Parathyroid adenoma (tissue), 2 donors: ENCODE measurements around the gene PPP1R1C.
A peak's percentile ranks its signal among the peaks of the same experiment; 100 is the strongest.
"Not testable (repeated sequence)": the region's sequence is repeated elsewhere in the genome, so short reads cannot be mapped to it uniquely, and the experiment has no call there.

Source experiments
- H2AFZ ChIP-seq: fragments of 300-600 bp; sonication (generic); one replicate; pipeline ENCODE4 v1.7.0; 2017; ENCODE audit warnings: antibody characterized with exemption, mild to moderate bottlenecking
- H3K27ac ChIP-seq: fragments of 300-600 bp; sonication (generic); one replicate; pipeline ENCODE4 v1.7.0; 2017
- H3K27me3 ChIP-seq: fragments of 300-600 bp; sonication (generic); one replicate; pipeline ENCODE4 v1.7.0; 2017; ENCODE audit warnings: low read length; ENCODE audit not compliant: control insufficient read depth, insufficient read depth
- H3K36me3 ChIP-seq: fragments of 300-600 bp; sonication (generic); one replicate; pipeline ENCODE4 v1.7.0; 2017; ENCODE audit warnings: low read length; ENCODE audit not compliant: control insufficient read depth, insufficient read depth
- H3K4me1 ChIP-seq: fragments of 300-600 bp; sonication (generic); one replicate; pipeline ENCODE4 v1.7.0; 2017; ENCODE audit warnings: control low read depth
- H3K4me2 ChIP-seq: fragments of 300-600 bp; sonication (generic); one replicate; pipeline ENCODE4 v1.7.0; 2017; ENCODE audit warnings: low read length
- H3K4me3 ChIP-seq: fragments of 300-600 bp; sonication (generic); one replicate; pipeline ENCODE4 v1.7.0; 2017; ENCODE audit warnings: low read depth, low read length
- H3K79me2 ChIP-seq: fragments of 300-600 bp; sonication (generic); one replicate; pipeline ENCODE4 v1.7.0; 2017; ENCODE audit warnings: control low read depth
- H3K9ac ChIP-seq: fragments of 300-600 bp; sonication (generic); one replicate; pipeline ENCODE4 v1.7.0; 2017; ENCODE audit warnings: mild to moderate bottlenecking
- H3K9me3 ChIP-seq: fragments of 300-600 bp; sonication (generic); one replicate; pipeline ENCODE4 v1.7.0; 2017; ENCODE audit warnings: low read length; ENCODE audit not compliant: control insufficient read depth
- CTCF ChIP-seq: fragments of 300-600 bp; sonication (generic); IDR thresholded peaks from one replicate; pipeline ENCODE4 v1.7.0; 2017; ENCODE audit warnings: antibody characterized with exemption, mild to moderate bottlenecking
- donor health status: primary hyperparathyroidism.

PPP1R1C gene

GRCh38 chr2:181952404-181953226 lies 33.0 kb upstream of the PPP1R1C start:
- Histone ChIP-seq H3K36me3 (no peaks in the 10 kb centered on the region), H3K4me1 (no peaks in the 10 kb centered on the region), H3K79me2 (no peaks in the 10 kb centered on the region), H3K9me3 (no peaks in the 10 kb centered on the region), H3K27ac (no peak overlapping the region), H3K9ac (no peak overlapping the region), H2AFZ (no peak overlapping the region), H3K27me3 (no peaks in the 10 kb centered on the region), H3K4me3 (no peak overlapping the region), H3K4me2 (no peak overlapping the region)
- TF ChIP-seq CTCF, result no peak

GRCh38 chr2:181953881-181954537 lies 31.6 kb upstream of the PPP1R1C start:
- no peak overlapping the region for H3K27ac ChIP-seq
- no peaks in the 10 kb centered on the region for H3K79me2 ChIP-seq
- H3K9me3 ChIP-seq, result no peaks in the 10 kb centered on the region
- peak overlapping the region; percentile 42 for H3K4me3 ChIP-seq
- H3K4me2 ChIP-seq, result peak overlapping the region; percentile 63
- no peaks in the 10 kb centered on the region for H3K4me1 ChIP-seq
- H3K36me3 ChIP-seq, result no peaks in the 10 kb centered on the region
- peak; percentile 61 for TF ChIP-seq CTCF
- H3K27me3 ChIP-seq, result no peaks in the 10 kb centered on the region
- no peak overlapping the region for H3K9ac ChIP-seq
- H2AFZ ChIP-seq, result peak overlapping the region; percentile 70

- Histone ChIP-seq H3K36me3 (no peaks in the 10 kb centered on the region), H3K4me1 (no peaks in the 10 kb centered on the region), H3K27ac (no peak overlapping the region), H3K27me3 (no peaks in the 10 kb centered on the region), H3K9ac (no peak overlapping the region), H3K79me2 (no peaks in the 10 kb centered on the region), H3K4me2 (peak overlapping the region; percentile 63), H2AFZ (peak overlapping the region; percentile 70), H3K9me3 (no peaks in the 10 kb centered on the region), H3K4me3 (peak overlapping the region; percentile 42)
- TF ChIP-seq CTCF, result no peak
Observed at GRCh38 chr2:181954538-181954883, 31.1 kb upstream of the PPP1R1C start.

GRCh38 chr2:181955010-181955409 lies 30.6 kb upstream of the PPP1R1C start:
- no peak overlapping the region for H3K9ac ChIP-seq
- no peak overlapping the region for H3K27ac ChIP-seq
- no peak overlapping the region for H3K4me2 ChIP-seq
- peak overlapping the region; percentile 70 for H2AFZ ChIP-seq
- H3K4me3 ChIP-seq, result no peak overlapping the region
- no peak for TF ChIP-seq CTCF
- H3K4me1 ChIP-seq, result no peaks in the 10 kb centered on the region
- H3K79me2 ChIP-seq, result no peaks in the 10 kb centered on the region
- H3K9me3 ChIP-seq, result no peaks in the 10 kb centered on the region
- H3K27me3 ChIP-seq, result no peaks in the 10 kb centered on the region
- no peaks in the 10 kb centered on the region for H3K36me3 ChIP-seq

- H3K4me1 ChIP-seq, H3K27ac ChIP-seq, H3K4me2 ChIP-seq, H3K27me3 ChIP-seq, H3K4me3 ChIP-seq, H3K79me2 ChIP-seq, H3K36me3 ChIP-seq, H3K9ac ChIP-seq, H2AFZ ChIP-seq, H3K9me3 ChIP-seq: not testable (repeated sequence)
Observed at GRCh38 chr2:181955866-181956265, 29.8 kb upstream of the PPP1R1C start.
